ENCODE measurements around the gene GYG2. TPM values are rescaled to one million over a fixed set of nuclear protein-coding genes. Genes with fewer than 3 reads are reported as not detected.
"Not testable (repeated sequence)": the region's sequence is repeated elsewhere in the genome, so short reads cannot be mapped to it uniquely, and the experiment has no call there.

Gene GYG2
- total and polyA plus RNA-seq, 2 donors (not counting 1 experiment from before 2014, with no cell fraction given) = 8.9 to 10.6 TPM

GRCh38 chrX:2889045-2889605 is 60.4 kb downstream of the GYG2 start:
- DNase-seq (ENCODE audit: low read depth in 2 of 2) = no peak
- Histone ChIP-seq H3K4me2 (ENCODE audit: extremely low read depth, insufficient read depth, low read length) (peak overlapping the region; percentile 49), H3K79me2 (ENCODE audit: control insufficient read depth, insufficient read depth, low read length) (no peaks in the 10 kb centered on the region), H3K27ac (ENCODE audit: insufficient read depth, low read length) (no peak overlapping the region), H4K20me1 (ENCODE audit: control insufficient read depth, extremely low read depth, insufficient read depth, low read length) (no peaks in the 10 kb centered on the region), H3K9ac (ENCODE audit: insufficient read depth, low read length) (no peak overlapping the region), H3K4me1 (ENCODE audit: control insufficient read depth, extremely low read depth, insufficient read depth, low read length) (no peaks in the 10 kb centered on the region), H3K4me3 (replicated peaks in 1 of 4; ENCODE audit: control extremely low read depth in 1 of 4, insufficient read depth in 1 of 4, low read depth in 3 of 4, low read length in 4 of 4) (peak overlapping the region; percentile 17 to 68 (median 52)), H2AFZ (ENCODE audit: low read length) (peak overlapping the region; percentile 45), H3K27me3 (ENCODE audit: control insufficient read depth, insufficient read depth, low read length) (no peaks in the 10 kb centered on the region), H3K9me3 (ENCODE audit: control insufficient read depth, insufficient read depth, low read depth, low read length) (no peaks in the 10 kb centered on the region), H3K36me3 (ENCODE audit: control insufficient read depth, insufficient read depth, low read length) (no peaks in the 10 kb centered on the region)
- TF ChIP-seq EZH2 (IDR thresholded peaks at IDR 0.05; ENCODE audit: low read length, missing control alignments) (no peak), CTCF (conservative IDR thresholded peaks at IDR 0.05 in 1 of 2, IDR thresholded peaks at IDR 0.05 in 1 of 2; ENCODE audit: low read depth in 1 of 2, low read length in 2 of 2) (no peak)

GRCh38 chrX:2889706-2890490 is 61.2 kb downstream of the GYG2 start:
- DNase-seq (ENCODE audit: low read depth in 2 of 2) = not testable (repeated sequence)
- peak in 1 of 2 donors; percentile 23 for TF ChIP-seq CTCF (conservative IDR thresholded peaks at IDR 0.05 in 1 of 2, IDR thresholded peaks at IDR 0.05 in 1 of 2; ENCODE audit: low read depth in 1 of 2, low read length in 2 of 2)

GRCh38 chrX:2890536-2891460 is 62.1 kb downstream of the GYG2 start:
- not testable (repeated sequence) for H3K4me2 ChIP-seq (ENCODE audit: extremely low read depth, insufficient read depth, low read length); H3K9ac ChIP-seq (ENCODE audit: insufficient read depth, low read length); H3K27me3 ChIP-seq (ENCODE audit: control insufficient read depth, insufficient read depth, low read length); H2AFZ ChIP-seq (ENCODE audit: low read length); DNase-seq (ENCODE audit: low read depth in 2 of 2); H3K36me3 ChIP-seq (ENCODE audit: control insufficient read depth, insufficient read depth, low read length); H3K27ac ChIP-seq (ENCODE audit: insufficient read depth, low read length); H3K9me3 ChIP-seq (ENCODE audit: control insufficient read depth, insufficient read depth, low read depth, low read length); H3K79me2 ChIP-seq (ENCODE audit: control insufficient read depth, insufficient read depth, low read length); H3K4me1 ChIP-seq (ENCODE audit: control insufficient read depth, extremely low read depth, insufficient read depth, low read length); H4K20me1 ChIP-seq (ENCODE audit: control insufficient read depth, extremely low read depth, insufficient read depth, low read length); H3K4me3 ChIP-seq (replicated peaks in 1 of 4; ENCODE audit: control extremely low read depth in 1 of 4, insufficient read depth in 1 of 4, low read depth in 3 of 4, low read length in 4 of 4)

More at GRCh38 chrX:2889706-2890490, 61.2 kb downstream of the GYG2 start:
- Histone ChIP-seq H3K4me2 (ENCODE audit: extremely low read depth, insufficient read depth, low read length) (peak overlapping the region; percentile 49), H3K4me3 (replicated peaks in 1 of 4; ENCODE audit: control extremely low read depth in 1 of 4, insufficient read depth in 1 of 4, low read depth in 3 of 4, low read length in 4 of 4) (peak overlapping the region; percentile 17 to 68 (median 52)), H2AFZ (ENCODE audit: low read length) (peak overlapping the region; percentile 45)
- not testable (repeated sequence) for H3K9ac ChIP-seq (ENCODE audit: insufficient read depth, low read length); H4K20me1 ChIP-seq (ENCODE audit: control insufficient read depth, extremely low read depth, insufficient read depth, low read length); H3K36me3 ChIP-seq (ENCODE audit: control insufficient read depth, insufficient read depth, low read length); H3K27ac ChIP-seq (ENCODE audit: insufficient read depth, low read length); H3K9me3 ChIP-seq (ENCODE audit: control insufficient read depth, insufficient read depth, low read depth, low read length); H3K79me2 ChIP-seq (ENCODE audit: control insufficient read depth, insufficient read depth, low read length); H3K27me3 ChIP-seq (ENCODE audit: control insufficient read depth, insufficient read depth, low read length); H3K4me1 ChIP-seq (ENCODE audit: control insufficient read depth, extremely low read depth, insufficient read depth, low read length)
